B cell (primary cell): Measurements from ENCODE around the gene ECE1. TPM values are rescaled to one million over a fixed set of nuclear protein-coding genes. Genes with fewer than 3 reads are reported as not detected.
"Not testable (repeated sequence)": the region's sequence is repeated elsewhere in the genome, so short reads cannot be mapped to it uniquely, and the experiment has no call there.

Source experiments
- ATAC-seq: fragments of 200-7000 bp; cut with Tn5 transposase; one replicate; pipeline ENCODE4 v1.10.0; 2021; ENCODE audit warnings: low read depth, mild to moderate bottlenecking, moderate number of reproducible peaks, moderate library complexity
- CTCF ChIA-PET: fragments of 350-600 bp; sonication (Branson Sonifier 250); formaldehyde crosslinking; loops from one replicate; lab custom pipeline; 2021; ENCODE audit warnings: antibody characterized with exemption, inconsistent platforms; lab: Charles Lee
- POLR2A ChIA-PET: fragments of 350-600 bp; sonication (Branson Sonifier 250); formaldehyde crosslinking; loops from one replicate; lab custom pipeline; 2021; ENCODE audit warnings: antibody characterized with exemption; lab: Charles Lee
- DNase-seq: peaks from one replicate; pipeline ENCODE4 v3.0.0; 2013
- H2AFZ ChIP-seq: 2 replicates; pipeline ENCODE4 v1.6.1; 2012; ENCODE audit warnings: mild to moderate bottlenecking, low read depth, low read length; ENCODE audit not compliant: insufficient read depth, poor library complexity, severe bottlenecking
- H3K27ac ChIP-seq, 2 donors: 1 replicate in 1 of 2; 2 replicates in 1 of 2; pipeline ENCODE4 v1.5.1; 2012 to 2013; ENCODE audit warnings: low read length in 2 of 2, mild to moderate bottlenecking in 2 of 2, moderate library complexity in 1 of 2
- H3K27me3 ChIP-seq, 4 experiments: fragments of 200-600 bp in 1 of 4; sonication (generic) in 1 of 4; replicated peaks in 1 of 4; 1 replicate in 2 of 4; 2 replicates in 2 of 4; pipeline versions ENCODE4 v1.6.1 to v1.7.0; 2013 to 2016; ENCODE audit warnings: low read length in 3 of 4, mild to moderate bottlenecking in 2 of 4, mixed read lengths in 1 of 4, moderate library complexity in 1 of 4; ENCODE audit not compliant: insufficient read depth in 4 of 4, control insufficient read depth in 3 of 4; ENCODE audit errors: control extremely low read depth in 1 of 4
- H3K36me3 ChIP-seq, 2 experiments: replicated peaks in 1 of 2; 1 replicate in 1 of 2; 2 replicates in 1 of 2; pipeline versions ENCODE4 v1.6.1 to v1.7.1; 2013; ENCODE audit warnings: low read length in 1 of 2; ENCODE audit not compliant: insufficient read depth in 2 of 2, control insufficient read depth in 1 of 2; ENCODE audit errors: control extremely low read depth in 1 of 2, extremely low read depth in 1 of 2
- H3K4me1 ChIP-seq, 2 donors: fragments of 200-600 bp in 1 of 2; sonication (generic) in 1 of 2; 1 replicate in 1 of 2; 2 replicates in 1 of 2; pipeline versions ENCODE4 v1.5.1 to v1.6.1; 2013 to 2017; ENCODE audit warnings: low read length in 2 of 2; ENCODE audit not compliant: control insufficient read depth in 2 of 2, insufficient read depth in 2 of 2
- H3K4me2 ChIP-seq: replicated peaks from 2 replicates; pipeline ENCODE3; 2012; ENCODE audit warnings: mild to moderate bottlenecking, low read depth, low read length; ENCODE audit not compliant: poor library complexity, severe bottlenecking
- H3K4me3 ChIP-seq, 5 experiments: fragments of 200-600 bp in 1 of 5; sonication (generic) in 1 of 5; 1 replicate in 3 of 5; 2 replicates in 2 of 5; pipeline versions ENCODE4 v1.5.1 to v1.7.0; 2011 to 2016; ENCODE audit warnings: low read length in 4 of 5, mild to moderate bottlenecking in 4 of 5, low read depth in 2 of 5, control low read depth in 1 of 5, moderate library complexity in 1 of 5; ENCODE audit not compliant: insufficient read depth in 1 of 5; ENCODE audit errors: control extremely low read depth in 1 of 5, extremely low read depth in 1 of 5
- H3K79me2 ChIP-seq: fragments of 200-600 bp; sonication (generic); one replicate; pipeline ENCODE4 v1.6.0; 2016; ENCODE audit warnings: low read length; ENCODE audit not compliant: control insufficient read depth, insufficient read depth
- H3K9ac ChIP-seq: fragments of 200-600 bp; sonication (generic); 2 replicates; pipeline ENCODE4 v1.6.1; 2017; ENCODE audit warnings: mild to moderate bottlenecking, low read length, moderate library complexity
- H3K9me3 ChIP-seq, 3 donors: one replicate each; pipeline versions ENCODE4 v1.6.1 to v1.7.1; 2013; ENCODE audit warnings: low read length in 2 of 3; ENCODE audit not compliant: control insufficient read depth in 2 of 3, insufficient read depth in 1 of 3; ENCODE audit errors: control extremely low read depth in 1 of 3
- H4K20me1 ChIP-seq: 2 replicates; pipeline ENCODE4 v1.6.0; 2012; ENCODE audit warnings: mild to moderate bottlenecking, low read length; ENCODE audit not compliant: insufficient read depth, control insufficient read depth, poor library complexity, severe bottlenecking
- H3K27ac Mint-ChIP-seq: one replicate; pipeline ENCODE4 v1.8.0; 2021; ENCODE audit warnings: mixed read lengths
- H3K27me3 Mint-ChIP-seq: one replicate; pipeline ENCODE4 v1.8.0; 2021; ENCODE audit warnings: mixed read lengths
- H3K4me1 Mint-ChIP-seq: one replicate; pipeline ENCODE4 v1.8.0; 2021; ENCODE audit warnings: mixed read lengths
- H3K4me3 Mint-ChIP-seq: one replicate; pipeline ENCODE4 v1.8.0; 2021; ENCODE audit warnings: mixed read lengths
- H3K9me3 Mint-ChIP-seq: one replicate; pipeline ENCODE4 v1.8.0; 2022; ENCODE audit warnings: mixed read lengths; ENCODE audit not compliant: insufficient read depth
- CTCF ChIP-seq: fragments of 200-600 bp; IDR thresholded peaks from one replicate; pipeline ENCODE4 v1.8.0; 2022; ENCODE audit warnings: antibody characterized with exemption, mild to moderate bottlenecking
- EZH2 ChIP-seq: IDR thresholded peaks from 2 replicates; pipeline ENCODE4 v1.6.1; 2012; ENCODE audit warnings: borderline replicate concordance, low read depth, mild to moderate bottlenecking, moderate library complexity, low read length; ENCODE audit not compliant: insufficient read depth, poor library complexity, severe bottlenecking
- WGBS: methylation state at CpG from one replicate; pipeline ENCODE4 v1.1.5; 2013; ENCODE audit warnings: missing lambda C conversion rate; ENCODE audit not compliant: insufficient coverage; 5-methylcytosine and 5-hydroxymethylcytosine counted together
- intact Hi-C: fragments of 100-400 bp; cut with micrococcal nuclease; formaldehyde crosslinking; loops from one replicate; pipeline ENCODE4 v1.10.0; 2022
- polyA plus RNA-seq: library from polyadenylated mRNA; depleted of rRNA; stranded (reverse); fragments of >200 nt; gene quantifications from 2 replicates; pipeline ENCODE4 v1.2.3, GENCODE V29; 2012
- total RNA-seq, 2 donors: library from RNA; stranded (reverse); fragments of 120-200 nt in 1 of 2; gene quantifications; 1 replicate in 1 of 2; 2 replicates in 1 of 2; pipeline versions ENCODE4 v1.2.3 to v1.2.4, GENCODE V29; 2013 to 2022

The ECE1 gene
- total and polyA plus RNA-seq, 2 donors (not counting 1 experiment from before 2014, with no cell fraction given) = 46.7 to 133 TPM

- DNase-seq (no peak), ATAC-seq (no peak)
- Mint-ChIP-seq H3K9me3 (no peaks in the 10 kb centered on the region), H3K27me3 (no peaks in the 10 kb centered on the region), H3K4me1 (peaks cover 62% of the 10 kb centered on the region), H3K4me3 (peak overlapping the region; percentile 90), H3K27ac (peak overlapping the region; percentile 92)
- intact Hi-C loops = no loop called here
- Histone ChIP-seq H3K27me3 (no peaks in the 10 kb centered on the region), H3K4me2 (peak overlapping the region; percentile 95), H3K9me3 (no peaks in the 10 kb centered on the region), H2AFZ (no peak overlapping the region), H3K4me1 (peaks cover 50 to 60% of the 10 kb centered on the region in 2 donors), H3K4me3 (no peak overlapping the region), H4K20me1 (peaks cover 17% of the 10 kb centered on the region), H3K36me3 (peaks cover 0 to 12% of the 10 kb centered on the region in 2 experiments), H3K27ac (peak overlapping the region; percentile 11 to 98), H3K79me2 (peaks cover 49% of the 10 kb centered on the region), H3K9ac (no peak overlapping the region)
- CTCF ChIA-PET = interaction anchor here (1.4 to 11.3 kb wide), 5 partner anchors 10 to 81 kb away, joined by 5 to 92 read pairs (median 9); no protein-coding TSS in a partner anchor
- POLR2A ChIA-PET = interaction anchor here (0.7 to 1.0 kb wide), 2 partner anchors 49 to 1189 kb away, joined by 3 read pairs; no protein-coding TSS in a partner anchor
- TF ChIP-seq EZH2 = no peak
- no peak for TF ChIP-seq CTCF
- 64% methylated on average over 6 of the region's 8 CpGs for WGBS
Measured at GRCh38 chr1:21287905-21288514, 2.3 kb downstream of the ECE1 start.

GRCh38 chr1:21285386-21285785, 4.9 kb downstream of the ECE1 start:
- Histone ChIP-seq H4K20me1 (peaks cover 17% of the 10 kb centered on the region), H3K27ac (peak overlapping the region in 1 of 2 donors; percentile 59), H3K36me3 (peaks cover 0 to 17% of the 10 kb centered on the region in 2 experiments), H3K4me1 (peaks cover 32 to 38% of the 10 kb centered on the region in 2 donors), H3K79me2 (peaks cover 61% of the 10 kb centered on the region), H3K4me2 (peak overlapping the region; percentile 31)
- H3K9me3 Mint-ChIP-seq, H3K27me3 Mint-ChIP-seq, H3K4me3 ChIP-seq, H3K9ac ChIP-seq, DNase-seq, ATAC-seq, H2AFZ ChIP-seq, H3K27me3 ChIP-seq, intact Hi-C loops, H3K9me3 ChIP-seq, H3K4me3 Mint-ChIP-seq: not testable (repeated sequence)
- ChIA-PET POLR2A (interaction anchor here (0.7 kb wide), 1 partner anchor 31 kb away, joined by 6 read pairs; no protein-coding TSS in a partner anchor), CTCF (interaction anchor here (1.7 to 11.3 kb wide), 4 partner anchors 9 to 83 kb away, joined by 6 to 92 read pairs (median 22); no protein-coding TSS in a partner anchor)
- Mint-ChIP-seq H3K4me1 (peaks cover 50% of the 10 kb centered on the region), H3K27ac (peak overlapping the region; percentile 80)
- WGBS = 100% methylated on average over 4 of the region's 6 CpGs
